Stimulated activated CD4-positive, alpha-beta T cell treated with anti-CD3 and anti-CD28 coated beads, Interleukin-12 subunit alpha, Interleukin-12 subunit beta, amount 100 ng/mL, for 24 hours (primary cell): ENCODE data around the gene TP53AIP1.

ENCODE experiments used
- DNase-seq, 2 experiments: peaks; one replicate each; pipeline ENCODE4 v3.0.0-alpha.2; 2020; ENCODE audit warnings: low read depth in 2 of 2

The TP53AIP1 gene

GRCh38 chr11:128943428-128943976 lies 831 bp upstream of the TP53AIP1 start:
- no peak for DNase-seq

- DNase-seq, result no peak
These were observed 429 bp downstream of the TP53AIP1 start for GRCh38 chr11:128942272-128942612.

GRCh38 chr11:128941573-128942271 lies 949 bp downstream of the TP53AIP1 start:
- DNase-seq, result no peak

GRCh38 chr11:128941110-128941509 lies 1.6 kb downstream of the TP53AIP1 start:
- DNase-seq, result no peak

- no peak for DNase-seq
These were observed 2.1 kb downstream of the TP53AIP1 start for GRCh38 chr11:128940603-128941002.

GRCh38 chr11:128940156-128940555 lies 2.5 kb downstream of the TP53AIP1 start:
- DNase-seq, result no peak

- DNase-seq, result no peak
These were observed 3.1 kb downstream of the TP53AIP1 start for GRCh38 chr11:128939591-128939990.

- no peak for DNase-seq
These were observed 4.3 kb downstream of the TP53AIP1 start for GRCh38 chr11:128938156-128938885.

- DNase-seq, result no peak
These were observed 5.2 kb downstream of the TP53AIP1 start for GRCh38 chr11:128937480-128937879.

- no peak for DNase-seq
These were observed 5.9 kb downstream of the TP53AIP1 start for GRCh38 chr11:128936606-128937251.

GRCh38 chr11:128934926-128935325 lies 7.7 kb downstream of the TP53AIP1 start:
- no peak for DNase-seq

- DNase-seq, result no peak
These were observed 8.3 kb downstream of the TP53AIP1 start for GRCh38 chr11:128934351-128934750.

GRCh38 chr11:128933481-128934178 lies 9.0 kb downstream of the TP53AIP1 start:
- no peak for DNase-seq

GRCh38 chr11:128931668-128932067 lies 11.0 kb downstream of the TP53AIP1 start:
- no peak for DNase-seq

GRCh38 chr11:128931066-128931465 lies 11.6 kb downstream of the TP53AIP1 start:
- DNase-seq, result no peak

- no peak for DNase-seq
These were observed 12.7 kb downstream of the TP53AIP1 start for GRCh38 chr11:128929991-128930390.

GRCh38 chr11:128929468-128929867 lies 13.2 kb downstream of the TP53AIP1 start:
- no peak for DNase-seq

- no peak for DNase-seq
These were observed 14.3 kb downstream of the TP53AIP1 start for GRCh38 chr11:128928400-128928799.

- DNase-seq, result no peak
These were observed 14.9 kb downstream of the TP53AIP1 start for GRCh38 chr11:128927683-128928336.

GRCh38 chr11:128927108-128927461 lies 15.6 kb downstream of the TP53AIP1 start:
- DNase-seq, result no peak

GRCh38 chr11:128926437-128927107 lies 16.1 kb downstream of the TP53AIP1 start:
- no peak for DNase-seq
